GM18868 (cell line): ENCODE measurements around the gene XPR1.
"Not testable (repeated sequence)": the region's sequence is repeated elsewhere in the genome, so short reads cannot be mapped to it uniquely, and the experiment has no call there.

Source experiments
- ATAC-seq: cut with Tn5 transposase; IDR thresholded peaks from one replicate; pipeline ENCODE4 v1.9.1; 2021; ENCODE audit warnings: mild to moderate bottlenecking, moderate library complexity; ENCODE audit not compliant: unreplicated experiment

Gene XPR1

DNA sequence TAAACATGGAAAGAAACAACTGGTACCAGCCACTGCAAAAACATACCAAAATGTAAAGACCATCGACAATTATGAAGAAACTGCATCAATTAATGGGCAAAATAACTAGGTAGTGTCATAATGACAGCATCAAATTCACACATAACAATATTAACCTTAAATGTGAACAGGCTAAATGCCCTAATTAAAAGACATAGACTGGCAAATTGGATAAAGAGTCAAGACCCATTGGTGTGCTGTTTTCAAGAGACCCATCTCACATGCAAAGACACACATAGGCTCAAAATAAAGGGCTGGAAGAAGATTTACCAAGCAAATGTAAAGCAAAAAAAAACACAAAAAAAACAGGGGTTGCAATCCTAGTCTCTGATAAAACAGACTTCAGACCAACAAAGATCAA lies 201.4 kb downstream of the XPR1 start:
- not testable (repeated sequence) for ATAC-seq

GRCh38 chr1:180836449-180836848 lies 204.6 kb downstream of the XPR1 start:
- ATAC-seq: no peak

DNA sequence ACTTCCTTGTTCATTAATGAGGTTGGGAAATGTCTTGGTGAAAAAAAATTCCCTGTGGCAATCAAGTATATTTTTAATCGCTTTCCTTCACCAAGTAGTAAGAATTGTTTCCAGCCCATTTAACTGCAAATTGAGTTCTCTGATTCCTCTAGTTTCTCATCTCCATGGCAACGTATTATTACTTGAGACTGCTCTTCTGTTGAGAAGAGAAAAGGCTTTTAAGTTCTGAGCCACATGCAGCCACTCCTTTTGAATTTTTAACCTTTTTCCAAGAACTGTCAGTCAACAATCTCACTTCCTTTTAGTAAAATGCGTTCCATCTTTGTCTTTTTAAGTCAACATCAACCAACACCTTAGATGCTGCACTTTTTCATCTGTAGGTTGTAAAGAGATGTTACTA lies 205.2 kb downstream of the XPR1 start:
- ATAC-seq: no peak

- ATAC-seq: no peak
Observed at GRCh38 chr1:180838535-180838934, 206.7 kb downstream of the XPR1 start.

DNA sequence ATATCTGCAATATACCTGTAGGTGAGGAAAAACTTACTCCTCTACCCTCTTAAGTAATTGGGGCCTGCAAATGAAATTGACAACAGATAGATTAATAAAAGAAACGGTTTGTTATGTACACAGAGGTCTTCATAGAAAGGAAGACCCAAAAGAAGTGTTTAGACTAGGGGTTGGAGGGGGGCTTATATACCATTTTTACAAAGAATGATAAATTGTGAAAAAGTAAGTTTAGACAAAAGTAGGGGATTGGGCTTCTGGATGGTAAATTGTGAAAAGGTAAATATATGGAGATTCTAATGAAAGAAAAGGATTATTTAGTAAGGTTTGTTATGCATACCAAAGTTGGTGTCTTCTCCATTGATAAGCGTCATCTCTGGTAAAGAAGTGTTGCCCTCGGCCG lies 207.7 kb downstream of the XPR1 start:
- no peak for ATAC-seq

- no peak for ATAC-seq
Observed at GRCh38 chr1:180841415-180841814, 209.6 kb downstream of the XPR1 start.

DNA sequence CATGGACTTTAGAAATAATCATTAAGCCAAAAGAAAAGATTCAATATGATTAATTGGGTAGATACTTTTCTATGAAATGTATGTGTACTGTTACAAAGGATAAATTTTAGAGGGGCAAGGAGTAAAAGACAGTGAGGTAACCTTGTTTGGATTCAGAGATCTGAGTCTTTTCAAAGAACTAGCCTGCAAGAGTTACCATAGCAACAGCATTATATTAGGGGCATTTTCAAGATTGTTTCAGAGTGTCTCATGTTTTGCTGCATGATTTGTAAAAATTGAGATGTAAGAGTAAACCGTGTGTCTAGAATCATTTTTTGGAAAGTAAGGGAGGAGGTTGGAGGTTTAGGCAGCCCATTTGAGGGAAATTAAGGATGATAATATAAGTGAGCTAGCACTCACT lies 210.2 kb downstream of the XPR1 start:
- no peak for ATAC-seq

GRCh38 chr1:180842491-180843275 lies 210.9 kb downstream of the XPR1 start:
- no peak for ATAC-seq

GRCh38 chr1:180845352-180845751 lies 213.5 kb downstream of the XPR1 start:
- no peak for ATAC-seq

DNA sequence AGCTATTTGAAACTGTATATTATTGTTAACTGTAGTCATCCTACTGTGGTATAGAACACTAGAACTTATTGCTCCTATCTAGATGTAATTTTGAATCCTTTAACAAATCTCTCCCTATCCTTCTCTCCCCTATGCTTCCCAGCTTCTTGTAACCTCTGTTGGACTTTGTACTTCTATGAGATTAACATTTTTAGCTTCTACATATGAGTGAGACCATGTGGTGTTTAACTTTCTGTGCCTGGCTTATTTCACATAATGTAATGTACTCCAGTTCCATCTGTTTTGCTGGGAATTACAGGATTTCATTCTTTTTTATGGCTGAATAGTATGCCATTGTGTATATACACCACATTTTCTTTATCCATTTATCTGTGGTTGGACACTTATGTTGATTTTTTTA lies 216.4 kb downstream of the XPR1 start:
- no peak for ATAC-seq

GRCh38 chr1:180849031-180849775 lies 217.4 kb downstream of the XPR1 start:
- peak; percentile 62 for ATAC-seq

DNA sequence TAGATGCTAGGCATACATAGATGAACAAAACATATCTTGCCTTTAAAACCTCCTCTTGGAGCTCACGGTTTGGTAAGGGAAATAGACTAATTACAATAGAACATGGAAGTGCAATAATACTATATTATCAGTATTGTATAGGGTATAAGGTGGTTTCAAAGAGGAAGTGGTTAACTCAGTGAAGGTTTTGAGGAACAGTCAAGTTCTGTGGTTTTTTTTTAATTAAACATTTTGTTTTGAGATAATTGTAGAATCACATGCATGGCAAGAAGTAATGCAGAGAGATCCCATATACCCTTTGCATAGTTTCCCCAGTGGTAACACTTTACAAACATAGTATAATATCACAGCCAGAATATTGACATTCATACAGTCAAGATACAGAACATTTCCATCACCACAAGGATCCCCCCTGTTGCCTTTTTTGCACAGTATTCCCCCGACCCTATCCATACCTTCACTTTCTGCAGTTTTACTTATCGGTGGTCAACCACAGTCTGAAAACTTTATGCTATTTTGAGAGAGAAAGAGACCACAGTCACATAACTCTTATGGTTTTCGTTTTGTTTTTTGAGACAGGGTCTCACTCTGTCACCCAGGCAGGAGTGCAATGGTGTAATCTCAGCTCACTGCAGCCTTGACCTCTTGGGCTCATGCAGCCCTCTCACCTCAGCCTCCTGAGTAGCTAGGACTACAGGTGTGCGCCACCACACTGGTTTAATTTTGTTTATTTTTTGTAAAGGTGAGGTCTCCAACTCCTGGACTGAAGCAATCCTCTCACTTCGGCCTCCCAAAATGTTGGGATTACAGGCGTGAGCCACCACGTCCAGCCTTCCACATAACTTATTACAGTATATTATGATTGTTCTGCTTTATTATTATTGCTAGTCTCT lies 220.4 kb downstream of the XPR1 start:
- ATAC-seq: peak; percentile 42

- ATAC-seq: no peak
Observed at GRCh38 chr1:180854001-180854400, 222.2 kb downstream of the XPR1 start.

- no peak for ATAC-seq
Observed at GRCh38 chr1:180854456-180854855, 222.6 kb downstream of the XPR1 start.

DNA sequence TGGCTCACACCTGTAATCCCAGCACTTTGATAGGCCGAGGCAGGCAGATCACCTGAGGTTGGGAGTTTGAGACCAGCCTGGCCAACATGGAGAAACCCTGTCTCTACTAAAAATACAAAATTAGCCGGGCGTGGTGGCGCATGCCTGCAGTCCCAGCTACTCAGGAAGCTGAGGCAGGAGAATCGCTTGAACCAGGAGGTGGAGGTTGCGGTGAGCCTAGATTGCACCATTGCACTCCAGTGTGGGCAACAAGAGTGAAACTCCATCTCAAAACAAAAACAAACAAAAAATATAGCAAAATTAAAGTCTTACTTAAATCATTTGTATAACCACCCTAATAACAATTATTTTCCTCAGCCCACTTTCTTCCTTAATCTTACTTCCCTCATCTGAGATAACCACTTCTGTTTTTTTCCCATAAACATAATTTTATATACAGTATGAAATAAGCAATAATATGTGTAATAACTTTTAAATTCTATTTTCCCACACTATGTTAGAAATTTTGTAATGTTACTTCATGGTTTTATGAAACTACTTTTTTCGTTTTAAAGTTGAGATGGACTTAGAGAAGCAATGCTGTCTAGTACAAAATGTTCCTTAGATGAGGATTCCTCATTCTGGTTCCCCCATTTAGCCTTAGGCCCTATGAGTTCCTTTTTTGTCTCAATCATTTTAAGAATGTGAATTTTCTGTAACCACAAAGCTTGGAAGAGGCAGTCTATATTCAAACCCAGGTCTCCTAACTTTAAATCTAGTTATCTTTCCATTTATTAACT lies 226.3 kb downstream of the XPR1 start:
- not testable (repeated sequence) for ATAC-seq

DNA sequence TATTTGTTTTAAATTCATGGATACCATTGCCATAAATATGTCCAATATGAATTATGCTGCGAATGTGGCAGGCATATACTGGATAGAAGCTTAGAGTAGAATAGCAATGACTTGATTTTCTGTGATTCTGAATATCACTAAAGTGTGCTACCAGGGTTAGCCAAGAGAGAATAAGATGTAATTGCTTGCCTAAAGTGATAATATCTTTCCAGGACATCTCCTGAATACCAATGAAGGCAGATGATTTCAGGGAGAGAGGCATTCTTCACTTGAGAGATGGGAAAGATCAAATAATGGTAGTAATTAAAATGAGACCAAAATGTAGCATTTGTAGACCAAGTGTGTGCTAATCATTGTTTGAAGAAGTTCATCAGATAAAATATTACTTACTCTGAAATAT lies 227.5 kb downstream of the XPR1 start:
- no peak for ATAC-seq

DNA sequence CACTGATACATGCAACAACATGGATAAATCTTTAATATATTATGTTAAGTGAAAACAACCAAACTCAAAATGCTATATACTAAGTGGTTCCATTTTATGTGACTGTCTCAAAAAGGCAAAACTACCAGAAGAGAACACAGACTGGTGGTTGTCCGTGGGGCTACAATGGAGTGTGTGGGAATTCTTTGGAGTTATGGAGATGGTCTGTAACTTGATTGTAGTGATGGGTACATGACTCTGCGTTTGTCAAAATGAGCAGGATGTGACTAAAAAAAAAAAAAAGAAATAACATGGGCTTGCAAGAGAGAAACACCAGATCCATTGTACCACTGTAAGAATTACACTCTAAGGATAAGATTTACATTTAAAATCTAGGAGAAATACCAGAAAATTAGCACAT lies 228.7 kb downstream of the XPR1 start:
- no peak for ATAC-seq

GRCh38 chr1:180862305-180862704 lies 230.5 kb downstream of the XPR1 start:
- ATAC-seq: no peak

DNA sequence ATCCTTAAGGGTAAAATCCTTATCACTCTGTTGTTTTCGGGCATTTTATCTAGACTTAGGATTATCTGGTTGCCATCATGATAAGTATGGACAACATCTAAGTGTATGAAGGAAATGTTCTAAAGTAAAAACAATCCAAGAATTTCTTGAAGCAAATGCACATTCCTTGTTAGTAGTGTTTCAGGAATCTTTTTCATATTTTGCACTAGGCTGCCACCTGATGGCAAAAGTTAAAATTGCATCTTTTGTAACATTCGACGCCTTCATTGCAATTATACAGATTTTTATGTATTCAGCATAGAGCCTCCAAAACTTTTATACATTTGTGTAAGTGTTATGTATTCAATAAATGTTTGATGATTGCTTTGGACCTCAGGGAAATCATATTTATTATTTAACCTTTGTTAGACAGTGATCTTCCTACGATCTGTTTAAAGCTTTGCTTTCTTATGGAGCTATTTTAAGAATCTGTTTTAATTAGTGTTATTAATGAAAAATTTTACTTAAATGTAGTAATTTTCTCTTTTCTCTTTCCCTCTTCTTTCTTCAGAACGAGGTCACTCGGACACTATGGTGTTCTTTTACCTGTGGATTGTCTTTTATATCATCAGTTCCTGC lies 231.4 kb downstream of the XPR1 start:
- ATAC-seq: no peak

DNA sequence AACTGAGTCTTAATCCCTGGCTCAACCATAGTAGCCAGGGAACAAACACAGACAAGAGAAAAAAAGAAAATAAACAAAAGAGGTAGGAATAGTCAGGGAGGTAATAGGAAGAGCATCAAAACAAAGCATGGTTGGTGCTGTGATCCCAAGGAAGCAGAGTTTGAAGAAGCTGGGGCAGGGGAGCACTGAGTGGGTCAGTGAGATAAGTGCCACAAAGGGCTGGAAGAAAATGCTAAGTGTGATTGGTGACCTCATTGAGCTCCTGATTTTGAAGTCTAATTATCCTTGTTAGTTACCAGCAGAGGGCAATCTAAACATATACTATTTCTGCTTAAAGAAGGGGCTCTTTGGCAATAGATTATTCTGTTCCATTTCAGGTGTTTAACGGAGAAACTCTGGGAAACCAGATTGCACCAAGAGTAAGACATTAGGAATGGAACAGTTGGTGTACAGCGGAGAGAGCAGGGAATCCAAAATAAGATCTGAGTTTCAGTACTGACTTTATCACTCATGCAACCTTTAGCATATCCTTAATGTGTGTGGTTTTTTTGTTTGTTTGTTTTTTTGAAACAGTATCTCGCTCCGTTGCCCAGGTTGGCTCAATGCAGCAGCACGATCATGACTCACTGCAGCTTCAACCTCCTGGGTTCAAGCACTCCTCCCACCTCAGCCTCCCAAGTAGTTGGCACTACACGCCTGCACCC lies 250.1 kb downstream of the XPR1 start:
- ATAC-seq: no peak
